NB4 (cell line): ENCODE results near the gene FNIP2.
"Not testable (repeated sequence)": the region's sequence is repeated elsewhere in the genome, so short reads cannot be mapped to it uniquely, and the experiment has no call there.

ENCODE experiments used
- CTCF ChIP-seq: IDR thresholded peaks from one replicate; pipeline ENCODE4 v1.5.1; 2012; ENCODE audit warnings: low read depth, low read length
- MAX ChIP-seq: IDR thresholded peaks from 2 replicates; pipeline ENCODE4 v1.6.1; 2011; ENCODE audit warnings: low read depth, low read length
- POLR2A ChIP-seq: IDR thresholded peaks from 2 replicates; pipeline ENCODE4 v1.6.1; 2011; ENCODE audit warnings: mild to moderate bottlenecking; ENCODE audit not compliant: insufficient read length; ENCODE audit errors: extremely low read depth

GRCh38 chr4:158755819-158756218 lies 13.0 kb upstream of the FNIP2 start:
- TF ChIP-seq CTCF, POLR2A, MAX: not testable (repeated sequence)
